Brain microvascular endothelial cell (primary cell): ENCODE data around the gene CDH18.

ENCODE experiments used
- DNase-seq: peaks from one replicate; pipeline ENCODE4 v3.0.0-alpha.2; 2020
- H3K27ac ChIP-seq: fragments of 250-450 bp; sonication (Bioruptor Pico); 2 replicates; pipeline ENCODE4 v1.5.1; 2020; ENCODE audit warnings: mild to moderate bottlenecking, moderate library complexity
- H3K27me3 ChIP-seq: fragments of 250-450 bp; sonication (Bioruptor Pico); replicated peaks from 2 replicates; pipeline ENCODE4 v1.5.1; 2020; ENCODE audit warnings: mild to moderate bottlenecking
- H3K36me3 ChIP-seq: fragments of 250-450 bp; sonication (Bioruptor Pico); replicated peaks from 2 replicates; pipeline ENCODE4 v1.5.1; 2020; ENCODE audit warnings: mild to moderate bottlenecking
- H3K4me3 ChIP-seq: 2 replicates; pipeline ENCODE4 v1.5.1; 2011; ENCODE audit warnings: low read depth, mild to moderate bottlenecking, control low read depth, low read length, moderate library complexity
- CTCF ChIP-seq: IDR thresholded peaks from 2 replicates; pipeline ENCODE4 v1.5.1; 2011; ENCODE audit warnings: low read depth, mild to moderate bottlenecking, moderate library complexity, low read length, control low read depth, inconsistent platforms; ENCODE audit errors: missing control alignments
- in situ Hi-C: cut with HindIII; loops from 2 replicates; pipeline ENCODE4 v1.10.0; 2017; ENCODE audit warnings: low sequenced_read_pairs, low pct_ligation_motif_present

CDH18 gene

GRCh38 chr5:19713740-19714139, 274.3 kb downstream of the CDH18 start:
- TF ChIP-seq CTCF = no peak
- Histone ChIP-seq H3K27me3 (no peaks in the 10 kb centered on the region), H3K4me3 (no peak overlapping the region), H3K27ac (no peak overlapping the region), H3K36me3 (no peaks in the 10 kb centered on the region)
- DNase-seq = no peak
- in situ Hi-C loops = no loop called here

DNA sequence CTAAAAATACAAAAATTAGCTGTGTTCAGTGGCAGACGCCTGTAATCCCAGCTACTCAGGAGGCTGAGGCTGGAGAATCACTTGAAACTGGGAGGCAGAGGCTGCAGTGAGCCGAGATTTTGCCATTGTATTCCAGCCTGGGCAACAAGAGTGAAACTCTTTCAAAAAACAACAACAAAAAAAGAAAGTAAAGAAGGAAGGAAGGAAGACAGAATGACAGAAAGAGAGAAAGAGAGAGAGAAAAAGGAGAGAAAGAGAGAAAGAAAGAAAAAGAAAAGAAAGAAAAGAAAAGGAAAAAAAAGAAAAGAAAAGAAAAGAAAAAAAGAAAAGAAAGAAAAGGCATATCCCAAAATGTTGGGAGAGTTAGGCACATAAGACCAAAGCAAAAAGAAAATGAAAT, 278.6 kb downstream of the CDH18 start:
- Histone ChIP-seq H3K36me3 (no peaks in the 10 kb centered on the region), H3K27ac (no peak overlapping the region), H3K27me3 (no peaks in the 10 kb centered on the region), H3K4me3 (no peak overlapping the region)
- no peak for TF ChIP-seq CTCF
- in situ Hi-C loops = no loop called here
- no peak for DNase-seq

GRCh38 chr5:19706776-19707175, 281.2 kb downstream of the CDH18 start:
- in situ Hi-C loops = no loop called here

DNA sequence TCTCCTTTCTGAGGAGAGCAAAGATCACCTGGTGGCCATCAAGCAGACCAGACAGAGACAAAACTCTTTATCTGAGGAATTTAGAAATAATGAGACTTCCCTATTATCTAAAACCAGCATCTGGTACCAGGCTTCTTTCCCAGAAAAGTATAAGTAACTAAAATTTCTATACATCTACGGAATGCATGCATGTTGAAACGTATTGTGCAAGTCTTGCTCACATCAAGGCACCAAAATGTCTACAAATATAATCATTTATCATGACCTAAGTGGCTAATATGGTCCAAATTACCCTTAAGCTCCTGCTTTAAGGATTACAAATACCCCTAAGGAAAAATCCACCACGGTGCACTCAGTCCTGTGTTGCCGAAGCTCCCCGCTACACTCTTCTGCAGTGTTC, 286.3 kb downstream of the CDH18 start:
- no peak for DNase-seq
- TF ChIP-seq CTCF = no peak
- no peak overlapping the region for H3K4me3 ChIP-seq
- in situ Hi-C loops = no loop called here
- H3K27ac ChIP-seq = no peak overlapping the region
- H3K36me3 ChIP-seq = no peaks in the 10 kb centered on the region
- no peaks in the 10 kb centered on the region for H3K27me3 ChIP-seq

More at GRCh38 chr5:19706776-19707175, 281.2 kb downstream of the CDH18 start:
- no peak for TF ChIP-seq CTCF
- H3K4me3 ChIP-seq = no peak overlapping the region
- DNase-seq = no peak
- no peak overlapping the region for H3K27ac ChIP-seq
- H3K36me3 ChIP-seq = no peaks in the 10 kb centered on the region
- no peaks in the 10 kb centered on the region for H3K27me3 ChIP-seq

DNA sequence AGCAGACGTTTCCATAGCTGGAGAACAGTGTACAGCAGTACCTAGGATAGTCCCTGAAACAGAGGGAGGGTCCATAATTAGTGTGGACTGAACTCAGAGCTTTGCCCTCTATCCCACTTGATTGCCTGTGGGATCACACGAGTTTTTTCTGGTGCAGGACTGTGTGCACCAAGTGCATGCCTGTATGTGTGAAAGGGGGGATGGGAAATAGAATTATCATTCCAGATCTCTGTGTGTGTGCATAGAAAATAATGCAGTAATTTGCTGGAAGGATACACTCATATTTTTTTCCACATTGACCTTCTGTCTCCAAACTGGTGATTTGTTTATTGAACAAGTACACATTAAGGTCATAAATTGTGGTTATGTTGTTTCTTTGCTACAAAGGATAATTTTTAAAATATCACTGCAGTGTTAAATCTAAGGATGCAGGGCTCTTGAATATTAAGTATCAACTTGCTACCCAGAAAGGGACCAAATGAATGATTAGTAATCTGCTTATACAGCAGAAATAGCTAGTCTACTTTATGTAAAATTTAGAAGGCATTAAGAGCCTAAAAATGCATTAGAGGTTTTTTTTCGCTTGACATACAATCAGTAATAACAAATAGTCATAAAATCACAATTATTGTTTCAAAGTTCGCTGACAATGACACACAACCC, 292.9 kb downstream of the CDH18 start:
- no peak for DNase-seq
- no peak overlapping the region for H3K27ac ChIP-seq
- TF ChIP-seq CTCF = no peak
- in situ Hi-C loops = no loop called here
- no peaks in the 10 kb centered on the region for H3K36me3 ChIP-seq
- no peak overlapping the region for H3K4me3 ChIP-seq
- H3K27me3 ChIP-seq = no peaks in the 10 kb centered on the region

GRCh38 chr5:19690978-19691377, 297.0 kb downstream of the CDH18 start:
- no peak for DNase-seq
- no peaks in the 10 kb centered on the region for H3K27me3 ChIP-seq
- H3K4me3 ChIP-seq = no peak overlapping the region
- TF ChIP-seq CTCF = no peak
- H3K27ac ChIP-seq = no peak overlapping the region
- in situ Hi-C loops = no loop called here
- H3K36me3 ChIP-seq = no peaks in the 10 kb centered on the region
